NCI-H2107 (cell line): ENCODE data around the gene USP44.
"Not testable (repeated sequence)": the region's sequence is repeated elsewhere in the genome, so short reads cannot be mapped to it uniquely, and the experiment has no call there.

ENCODE experiments used
- DNase-seq: peaks from one replicate; lab custom pipeline; 2025; lab: John Stamatoyannopoulos, UW

Gene USP44

GRCh38 chr12:95551305-95551704 is at the start of gene USP44:
USP44 (minus strand) TSS chr12:95551476; CDS start chr12:95534256, 17,220 bp downstream.
- DNase-seq: no peak

DNA sequence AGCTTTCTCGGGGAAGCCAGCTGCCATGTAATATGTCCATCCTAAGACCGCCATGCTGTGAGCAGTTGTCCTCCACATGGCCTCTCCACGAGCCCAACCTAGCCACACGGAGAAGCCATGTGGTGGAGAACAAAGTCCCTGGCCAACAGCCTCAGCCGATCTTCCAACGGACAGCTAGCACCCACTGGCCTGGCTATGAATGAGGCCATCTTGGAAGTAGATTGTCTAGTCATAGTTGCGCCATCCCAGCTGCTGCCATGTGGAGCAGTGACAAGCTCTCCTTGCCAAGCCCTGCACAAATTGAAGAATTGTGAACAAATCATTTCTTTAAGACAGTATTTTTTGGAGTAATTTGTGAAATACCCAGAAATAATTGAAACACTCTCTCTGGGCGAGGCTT is 49.3 kb upstream of the USP44 start:
- DNase-seq: no peak

GRCh38 chr12:95599880-95600279 is 48.6 kb upstream of the USP44 start:
- no peak for DNase-seq

GRCh38 chr12:95594136-95594535 is 42.9 kb upstream of the USP44 start:
- no peak for DNase-seq

DNA sequence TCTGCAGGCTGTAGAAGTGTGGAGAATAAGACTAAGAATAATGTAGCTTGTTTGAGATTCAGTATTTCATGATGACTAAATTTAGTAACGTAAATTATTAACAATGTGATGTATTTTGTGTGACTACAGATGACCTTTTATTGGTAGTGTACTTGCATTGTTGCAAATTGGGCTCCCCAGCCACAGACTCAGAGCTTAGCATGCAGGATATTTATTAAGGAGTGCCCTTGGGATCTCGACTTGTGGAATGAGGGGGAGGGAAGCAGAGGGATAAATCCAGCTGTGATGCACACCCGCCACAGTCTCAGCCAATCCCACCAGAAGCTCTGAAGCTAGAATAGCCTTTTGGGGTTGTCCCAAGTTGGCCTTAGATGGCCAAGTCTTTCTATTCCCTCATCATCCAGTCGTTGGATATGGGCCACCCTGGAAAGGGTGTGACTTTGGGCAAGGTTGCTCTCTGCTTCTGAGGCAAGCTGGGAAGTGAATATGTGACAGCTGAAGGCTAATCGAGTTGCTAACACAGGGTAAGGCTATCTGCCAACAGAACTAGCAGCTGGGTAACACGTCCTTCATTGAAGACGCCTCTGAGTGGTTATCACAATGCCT is 42.1 kb upstream of the USP44 start:
- DNase-seq: no peak

DNA sequence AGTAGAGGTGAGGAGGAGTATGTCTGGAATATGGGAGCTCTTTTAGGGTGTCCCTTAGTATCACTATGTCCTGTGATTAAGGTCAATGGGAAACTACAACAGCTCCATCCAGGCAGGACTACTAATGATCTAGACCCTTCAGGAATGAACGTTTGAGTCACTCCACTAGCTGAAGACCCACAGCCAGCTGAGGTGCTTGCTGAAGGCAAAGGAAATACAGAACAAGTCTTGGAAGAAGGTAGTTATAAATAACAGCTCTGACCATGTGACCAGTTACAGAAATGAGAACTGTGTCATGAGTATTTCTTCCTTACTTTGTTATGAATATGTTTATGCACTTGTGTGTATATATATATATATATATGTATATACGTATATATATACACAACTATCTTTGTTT is 40.5 kb upstream of the USP44 start:
- DNase-seq: no peak

DNA sequence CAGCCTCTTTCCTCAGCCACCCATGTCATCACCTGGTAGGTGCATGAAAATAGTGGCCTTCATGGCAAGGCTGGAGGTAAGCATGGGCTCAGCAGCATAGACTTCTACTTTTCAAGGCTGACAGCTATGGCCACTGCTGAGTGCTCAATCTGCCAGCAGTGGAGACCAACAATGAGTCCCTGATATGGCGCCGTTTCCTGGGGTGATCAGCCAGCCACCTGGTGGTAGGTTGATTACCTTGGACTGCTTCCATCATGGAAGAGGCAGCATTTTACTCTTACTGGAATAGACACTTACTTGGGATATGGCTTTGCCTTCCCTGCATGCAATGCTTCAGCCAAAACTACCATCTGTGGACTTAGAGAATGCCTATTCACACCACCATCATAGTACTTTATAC is 39.5 kb upstream of the USP44 start:
- DNase-seq: no peak

DNA sequence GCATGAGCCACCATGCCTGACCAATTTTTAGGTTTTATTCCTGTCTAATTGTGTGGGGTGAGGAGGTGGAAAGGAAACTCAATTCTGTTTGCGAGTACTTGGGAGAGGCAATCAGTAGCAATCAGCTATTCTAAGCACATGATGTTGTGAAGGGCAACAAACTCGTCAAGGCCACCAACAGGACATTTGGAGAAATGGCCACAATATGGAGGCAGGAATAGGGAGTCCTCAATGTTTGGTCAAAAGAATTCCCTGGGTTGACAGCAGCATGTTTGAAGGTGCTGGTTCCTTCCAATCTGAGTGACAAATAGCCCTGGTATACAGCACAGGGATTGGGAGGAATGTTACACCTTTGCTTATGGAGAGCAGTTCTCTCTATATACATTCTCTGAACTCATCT is 32.7 kb upstream of the USP44 start:
- DNase-seq: no peak

DNA sequence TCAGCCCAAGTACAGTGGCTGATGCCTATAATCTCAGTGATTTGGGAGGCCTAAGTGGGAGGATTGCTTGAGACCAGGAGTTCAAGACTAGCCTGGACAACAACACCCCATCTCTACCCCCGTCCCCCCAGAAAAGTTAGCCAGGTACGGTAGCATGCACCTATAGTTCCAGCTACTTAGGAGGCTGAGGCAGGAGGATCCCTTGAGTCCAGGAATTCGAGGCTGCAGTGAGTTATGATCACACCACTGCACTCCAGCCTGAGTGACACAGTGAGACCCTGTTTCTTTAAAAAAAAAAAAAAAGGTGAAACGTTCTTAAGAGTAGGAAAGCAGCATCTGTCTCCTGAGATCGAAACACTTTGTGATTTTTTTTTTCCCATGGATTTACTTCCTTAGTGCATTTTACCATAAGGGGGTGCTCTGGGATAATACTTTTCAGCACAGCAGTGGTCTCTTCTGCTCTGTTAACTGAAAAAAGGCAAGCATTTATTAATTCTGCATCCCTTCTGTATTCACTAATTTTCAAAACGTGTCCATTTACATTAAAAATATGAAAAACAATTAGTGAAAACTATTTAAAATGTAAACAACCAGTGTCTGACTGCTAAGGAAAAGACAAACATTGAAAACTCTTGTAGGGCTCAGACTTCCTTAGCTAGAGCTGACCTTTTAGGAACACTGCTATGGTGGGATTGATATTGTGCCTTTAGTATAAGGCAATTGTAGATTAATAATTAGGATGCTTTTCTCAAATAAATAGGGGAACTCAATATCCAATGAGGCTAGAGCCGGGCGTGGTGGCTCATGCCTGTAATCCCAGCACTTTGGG is 31.2 kb upstream of the USP44 start:
- DNase-seq: peak; percentile 12

DNA sequence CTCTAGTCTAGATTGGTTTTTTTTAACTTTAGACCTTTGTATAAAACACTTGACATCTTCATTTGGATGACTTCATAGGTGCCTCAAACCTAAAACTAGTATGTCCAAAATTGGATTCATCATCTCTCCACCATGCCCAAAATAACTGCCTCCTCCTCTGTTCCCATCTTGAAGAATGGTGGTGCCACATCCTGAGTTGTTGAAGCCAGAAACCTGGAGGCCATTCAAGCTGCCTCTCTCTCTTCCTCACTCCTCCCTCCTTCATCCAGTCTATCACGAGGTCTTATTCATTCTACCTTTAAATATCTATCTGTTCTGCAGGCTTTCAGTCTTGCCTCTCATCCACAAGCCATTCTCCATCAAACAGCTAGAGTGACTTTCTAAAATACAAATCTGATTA is 26.5 kb upstream of the USP44 start:
- DNase-seq: no peak

- DNase-seq: no peak
These were observed 23.6 kb upstream of the USP44 start for GRCh38 chr12:95574799-95575452.

- DNase-seq: no peak
These were observed 22.8 kb upstream of the USP44 start for GRCh38 chr12:95573951-95574576.

- no peak for DNase-seq
These were observed 20.1 kb upstream of the USP44 start for GRCh38 chr12:95571369-95571768.

GRCh38 chr12:95568045-95568444 is 16.8 kb upstream of the USP44 start:
- DNase-seq: not testable (repeated sequence)

- no peak for DNase-seq
These were observed 6.3 kb upstream of the USP44 start for GRCh38 chr12:95557625-95558024.

- no peak for DNase-seq
These were observed 3.3 kb upstream of the USP44 start for GRCh38 chr12:95554532-95555071.

DNA sequence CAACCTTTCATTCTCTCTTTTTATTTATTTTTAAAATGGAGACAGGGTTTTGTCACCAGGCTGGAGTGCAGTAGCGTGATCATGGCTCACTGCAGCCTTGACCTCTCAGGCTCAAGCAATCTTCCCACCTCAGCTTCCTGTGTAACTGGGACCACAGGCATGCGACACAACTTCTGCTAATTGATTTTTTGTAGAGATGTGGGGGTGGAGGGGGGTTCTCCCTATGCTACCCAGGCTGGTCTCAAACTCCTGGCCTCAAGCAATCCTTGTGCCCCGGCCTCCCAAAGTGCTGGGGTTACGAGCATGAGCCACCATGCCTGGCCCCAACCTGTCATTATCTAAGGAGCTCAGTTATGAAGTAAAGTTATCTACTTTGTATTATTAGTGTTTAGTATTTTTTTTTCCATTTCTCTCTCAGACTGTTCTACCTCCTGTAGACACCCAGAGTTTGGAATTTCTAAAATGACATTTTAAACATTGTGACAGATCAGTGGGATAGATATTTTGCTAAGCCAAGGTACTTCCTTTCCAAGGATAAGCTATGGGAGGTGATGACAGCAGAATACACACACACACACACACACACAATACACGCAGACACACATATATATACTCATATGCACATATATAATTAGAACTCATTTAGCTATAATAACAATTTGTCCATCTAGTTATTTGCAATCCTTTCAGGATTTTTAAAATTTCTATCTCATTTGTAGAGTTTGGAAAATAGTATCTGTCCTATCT is 2.1 kb upstream of the USP44 start:
- DNase-seq: no peak

DNA sequence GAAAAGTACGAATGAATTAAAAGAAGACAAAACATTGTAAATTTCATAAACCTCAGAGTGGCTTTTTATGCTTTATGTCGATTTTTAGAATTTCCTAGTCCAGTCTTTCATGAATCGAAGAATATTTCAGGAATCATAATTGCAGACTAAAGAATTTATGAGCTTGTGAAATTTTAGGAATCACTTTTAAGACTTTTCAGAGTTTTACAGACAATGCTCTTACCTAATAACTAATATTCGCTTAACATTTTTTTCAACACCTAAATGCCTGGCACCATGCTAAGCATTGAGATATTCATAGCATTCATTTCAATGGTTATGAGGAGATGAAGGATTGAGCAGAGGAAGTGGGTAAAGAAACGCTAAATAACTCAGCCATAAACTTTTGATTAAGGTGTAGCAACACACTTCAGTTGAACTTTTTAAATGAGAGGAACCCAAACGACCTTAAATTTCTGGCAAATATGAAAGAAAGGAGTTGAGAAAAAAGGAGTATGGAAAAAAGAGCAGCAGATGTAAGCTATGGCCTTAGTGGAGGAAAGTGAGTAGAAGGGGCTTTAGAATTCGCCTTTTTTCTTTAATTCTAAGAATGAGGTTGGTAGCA is 739 bp upstream of the USP44 start:
- DNase-seq: no peak

DNA sequence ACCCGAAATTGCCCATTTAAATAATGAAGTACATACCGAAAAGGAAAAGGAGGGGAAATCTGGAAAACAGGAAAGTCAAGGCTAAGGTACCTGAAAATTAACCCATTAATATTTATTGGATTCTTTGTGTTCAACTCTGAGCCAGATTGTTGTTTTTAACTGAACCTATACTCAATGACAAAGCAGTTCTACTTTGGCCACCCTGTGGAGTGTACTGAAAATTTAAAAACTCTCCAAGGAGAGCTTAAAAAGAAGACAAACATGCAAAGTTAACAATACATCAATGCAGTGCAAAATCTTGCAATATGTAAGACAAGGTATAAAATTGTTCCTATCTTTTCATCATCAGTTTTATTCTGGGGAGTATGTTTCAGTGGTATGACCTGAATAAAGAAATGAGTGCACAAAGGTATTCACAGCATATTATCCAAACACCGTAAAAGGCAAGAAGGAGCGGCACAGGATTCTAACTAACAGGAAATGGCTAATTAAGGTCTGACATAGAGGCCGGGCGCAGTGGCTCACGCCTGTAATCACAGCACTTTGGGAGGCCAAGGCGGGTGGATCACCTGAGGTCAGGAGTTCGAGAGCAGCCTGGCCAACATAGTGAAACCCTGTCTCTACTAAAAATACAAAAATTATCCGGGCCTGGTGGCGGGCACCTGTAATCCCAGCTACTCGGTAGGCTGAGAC is 1.7 kb downstream of the USP44 start:
- no peak for DNase-seq

GRCh38 chr12:95548539-95549391 is 2.5 kb downstream of the USP44 start:
- peak; percentile 56 for DNase-seq
